Fibroblast of skin of scalp (primary cell): Measurements from ENCODE around the gene RBKS.
"Not testable (repeated sequence)": the region's sequence is repeated elsewhere in the genome, so short reads cannot be mapped to it uniquely, and the experiment has no call there.

Experiments used
- DNase-seq: peaks from one replicate; pipeline ENCODE4 v3.0.0-alpha.2; 2013

Gene RBKS

GRCh38 chr2:27797841-27798240, 92.3 kb downstream of the RBKS start:
- no peak for DNase-seq

- peak; percentile 51 for DNase-seq
These were observed 93.1 kb downstream of the RBKS start for GRCh38 chr2:27796791-27797765.

DNA sequence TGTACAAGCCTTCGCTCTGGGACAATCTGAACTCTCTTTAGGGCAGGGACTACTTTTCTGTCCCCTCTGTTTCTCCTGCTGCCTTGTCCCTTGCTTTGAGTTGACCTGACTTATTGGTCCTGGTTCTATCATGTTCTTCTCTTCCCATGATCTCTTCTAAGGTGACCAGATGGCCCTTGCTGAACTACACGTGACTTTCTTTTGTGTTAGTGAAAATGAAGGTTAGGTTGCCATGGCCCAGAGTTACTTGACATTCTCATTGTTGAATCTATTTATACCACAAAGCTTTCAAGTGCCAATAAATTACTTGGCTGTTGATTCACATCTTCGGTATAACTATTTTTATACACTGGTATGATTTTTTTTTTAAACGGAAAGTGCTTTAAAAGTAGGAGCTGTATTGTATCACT, 94.3 kb downstream of the RBKS start:
- peak; percentile 57 for DNase-seq

GRCh38 chr2:27795093-27795834, 94.9 kb downstream of the RBKS start:
- no peak for DNase-seq

DNA sequence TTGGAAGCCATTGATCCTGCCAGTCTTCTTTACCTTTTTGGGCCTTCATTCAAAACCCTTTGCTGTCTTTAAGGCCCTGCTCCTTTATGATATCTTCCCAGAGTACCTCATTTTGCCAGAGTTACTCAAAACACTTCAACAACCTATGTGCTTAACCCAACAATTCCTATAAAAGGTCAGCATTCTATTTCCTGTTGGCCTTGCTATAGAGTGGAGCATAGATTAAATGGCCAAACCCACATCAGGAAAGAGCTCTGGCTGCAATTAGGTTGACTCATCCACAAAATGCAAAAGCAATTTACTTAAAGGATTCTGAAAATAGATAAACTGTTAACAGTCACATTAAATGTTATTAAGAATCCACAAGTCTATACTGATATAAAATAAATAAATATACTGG, 97.4 kb downstream of the RBKS start:
- DNase-seq: peak; percentile 69

- no peak for DNase-seq
These were observed 99.4 kb downstream of the RBKS start for GRCh38 chr2:27790796-27791195.

GRCh38 chr2:27782701-27783100, 107.5 kb downstream of the RBKS start:
- DNase-seq: no peak

GRCh38 chr2:27781496-27781895, 108.7 kb downstream of the RBKS start:
- no peak for DNase-seq

- DNase-seq: no peak
These were observed 110.7 kb downstream of the RBKS start for GRCh38 chr2:27779417-27780055.

DNA sequence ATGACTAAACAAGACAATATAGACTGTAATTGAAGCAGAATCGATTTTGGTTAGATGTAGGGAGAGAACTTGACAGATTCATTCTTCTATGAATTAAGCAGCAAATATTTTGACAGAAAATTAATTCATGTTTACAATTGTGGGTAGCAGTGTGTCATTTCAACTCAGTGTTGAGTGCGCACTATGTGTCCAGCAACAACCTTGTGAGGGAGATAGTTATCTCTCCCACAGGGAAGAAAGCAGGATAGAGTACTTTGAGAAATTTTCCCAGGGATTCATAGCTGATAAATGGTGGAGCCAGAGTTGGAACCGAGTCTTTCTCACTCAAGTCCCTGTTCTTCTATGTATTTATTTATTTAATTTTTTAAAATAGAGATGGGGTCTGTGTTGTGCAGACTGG, 113.5 kb downstream of the RBKS start:
- DNase-seq: no peak

DNA sequence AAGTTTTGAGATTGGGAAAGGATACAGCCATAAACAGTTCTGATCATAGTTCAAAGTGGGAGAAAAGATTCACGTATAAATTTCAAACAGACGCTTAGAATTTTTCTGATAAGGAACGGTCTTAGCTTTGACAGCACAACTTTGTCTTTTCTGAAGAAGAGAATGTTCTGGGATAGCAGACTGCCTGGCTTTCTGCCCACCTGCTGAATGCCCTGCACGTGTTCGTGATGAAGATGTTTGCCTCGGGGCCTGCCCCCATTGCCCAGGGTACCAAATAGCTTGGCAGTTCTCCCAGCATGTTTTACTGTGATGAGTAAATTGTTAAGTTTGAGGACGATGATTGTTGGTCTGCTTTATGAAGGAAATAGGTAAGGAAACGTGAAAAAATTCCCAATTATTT, 114.1 kb downstream of the RBKS start:
- DNase-seq: peak; percentile 25

DNA sequence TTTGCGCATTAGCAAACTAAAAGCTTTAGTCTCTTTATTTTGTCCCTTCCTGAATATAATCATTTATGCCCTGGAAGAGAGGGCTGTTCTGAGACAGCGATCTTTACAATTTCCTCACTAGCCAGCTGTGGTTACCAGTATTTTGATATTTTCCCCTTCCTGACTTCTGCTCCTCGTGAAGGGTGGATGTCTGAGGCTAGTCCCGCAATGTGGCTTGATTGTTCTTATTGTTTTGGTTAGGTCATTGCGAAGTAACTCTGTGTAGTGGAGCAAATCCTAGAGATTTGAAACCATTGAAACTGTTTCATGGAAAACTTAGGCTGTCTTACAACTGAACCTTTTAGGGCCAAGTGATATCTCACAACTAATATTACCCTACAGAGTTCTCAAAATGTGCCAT, 116.2 kb downstream of the RBKS start:
- no peak for DNase-seq

DNA sequence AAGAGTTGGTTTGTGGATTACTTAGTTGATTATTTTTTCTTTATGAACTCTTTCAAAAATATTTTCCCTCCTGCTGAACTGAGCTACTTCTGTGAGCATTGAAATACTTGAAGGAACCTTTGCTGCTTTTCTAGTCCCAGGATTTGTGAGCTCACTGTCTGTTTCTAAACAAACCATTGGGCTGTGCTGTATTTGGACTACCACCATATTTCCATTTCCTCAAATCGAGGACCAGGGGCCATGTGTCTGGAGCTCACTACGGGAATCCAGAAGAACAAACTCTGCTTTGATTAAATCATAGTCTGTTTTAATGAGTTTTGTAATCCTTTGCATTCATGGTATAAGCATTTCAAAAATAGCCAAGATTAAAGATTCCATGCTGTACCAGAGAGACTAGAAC, 117.4 kb downstream of the RBKS start:
- DNase-seq: no peak

- DNase-seq: peak; percentile 89
These were observed 118.4 kb downstream of the RBKS start, which contains the start of gene MRPL33 for GRCh38 chr2:27771548-27772335. Gene MRPL33 (plus strand): TSS chr2:27771719. CDS start chr2:27771778, 59 bp downstream.

GRCh38 chr2:27771202-27771547, 119.0 kb downstream of the RBKS start:
- no peak for DNase-seq

GRCh38 chr2:27766287-27766661, 123.9 kb downstream of the RBKS start:
- no peak for DNase-seq

DNA sequence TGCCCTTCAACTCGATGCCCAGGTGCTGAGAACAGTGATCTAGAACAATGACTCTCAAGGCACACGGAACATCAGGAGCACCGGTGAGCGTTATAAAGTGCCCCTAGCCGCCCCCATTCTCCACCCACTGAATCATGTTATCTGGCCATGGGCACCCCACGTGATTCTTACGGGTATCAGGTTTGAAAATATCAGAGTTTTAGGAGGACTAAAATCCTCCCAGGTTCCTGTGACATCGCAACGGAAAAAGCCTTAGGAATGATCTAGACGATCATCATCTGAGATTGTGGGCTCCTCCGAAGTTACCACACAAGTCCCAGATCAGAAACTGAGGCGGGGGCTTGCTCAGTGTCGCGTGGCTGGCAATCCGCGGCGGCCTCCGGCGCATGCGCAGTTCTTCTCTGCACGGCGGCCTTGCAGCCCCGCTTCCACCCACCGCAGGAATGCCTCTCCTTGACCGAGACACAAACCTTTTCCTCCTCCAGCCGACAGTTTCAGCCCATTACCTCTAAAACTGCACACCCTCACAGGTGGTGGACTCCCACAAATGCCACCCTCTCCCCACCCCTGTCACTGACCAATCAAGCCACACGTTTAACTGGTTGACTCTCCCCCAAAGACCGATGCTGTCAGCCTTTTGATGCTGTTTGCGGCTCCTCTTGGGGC, 124.4 kb downstream of the RBKS start:
- peak; percentile 47 for DNase-seq

DNA sequence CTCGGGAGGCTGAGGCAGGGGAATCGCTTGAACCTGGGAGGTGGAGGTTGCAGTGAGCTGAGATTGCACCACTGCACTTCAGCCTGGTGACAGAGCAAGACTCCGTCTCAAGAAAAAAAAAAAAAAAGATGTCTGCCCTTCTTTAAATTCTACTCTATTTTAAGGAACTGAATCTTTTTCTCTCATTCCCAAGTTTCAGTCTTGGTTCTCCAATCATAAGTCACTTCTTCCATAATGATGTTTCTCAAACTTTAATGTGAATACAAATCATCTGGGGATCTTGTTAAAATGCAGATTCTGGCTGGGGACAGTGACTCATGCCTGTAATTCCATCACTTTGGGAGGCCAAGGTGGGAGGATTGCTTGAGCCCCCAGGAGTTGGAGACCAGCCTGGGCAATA, 125.7 kb downstream of the RBKS start:
- DNase-seq: not testable (repeated sequence)

GRCh38 chr2:27763907-27764267, 126.3 kb downstream of the RBKS start:
- DNase-seq: no peak

DNA sequence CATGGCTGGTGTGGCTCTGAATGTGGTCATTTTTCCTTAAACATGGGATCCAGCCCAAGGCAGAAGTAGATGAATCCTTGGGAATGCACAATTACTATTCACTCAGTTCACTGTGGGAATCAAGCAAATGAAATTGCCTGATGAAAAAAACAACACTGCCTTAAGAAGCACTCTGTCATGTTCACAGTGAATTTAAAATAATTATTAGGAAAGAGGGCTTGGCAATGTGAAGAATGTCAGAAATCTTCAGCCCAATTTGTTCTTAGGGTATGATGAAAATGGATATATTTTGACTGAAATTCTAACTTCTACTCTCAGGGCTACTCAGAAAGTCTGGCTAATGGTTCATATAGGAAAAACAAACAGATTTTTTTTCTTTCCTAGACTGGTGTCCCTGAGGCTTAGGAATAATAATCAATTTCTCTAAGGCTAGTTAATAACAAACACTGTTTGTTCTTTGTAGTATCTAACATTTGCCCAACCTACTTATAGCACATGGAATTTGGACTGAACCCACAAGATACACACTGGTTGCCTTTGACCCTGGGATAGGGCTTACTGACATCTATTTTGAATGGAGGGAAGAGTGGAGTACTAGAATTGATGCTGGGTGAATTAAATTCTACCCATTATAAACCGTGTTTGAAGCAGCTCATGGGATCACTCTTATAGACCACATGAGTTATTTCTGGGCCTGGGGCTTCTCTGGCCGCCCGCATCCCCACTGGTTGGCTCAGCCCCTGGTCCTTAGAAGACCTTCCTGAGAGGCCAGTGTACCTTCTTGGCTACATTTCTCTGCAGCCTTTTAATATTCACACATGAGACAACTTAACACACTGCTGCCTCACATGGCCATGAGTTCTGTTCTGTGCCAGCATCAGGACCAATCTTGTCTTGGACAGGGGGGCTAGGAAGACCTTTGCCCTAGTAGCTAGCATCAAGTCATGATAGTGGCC, 127.0 kb downstream of the RBKS start:
- peak; percentile 85 for DNase-seq
